Activated CD4-positive, alpha-beta T cell treated with anti-CD3 and anti-CD28 coated beads for 4 hours (primary cell): ENCODE results near the gene SYNE4.

Source experiments
- DNase-seq, 2 donors: peaks; one replicate each; pipeline ENCODE4 v3.0.0-alpha.2; 2020

SYNE4 gene

DNA sequence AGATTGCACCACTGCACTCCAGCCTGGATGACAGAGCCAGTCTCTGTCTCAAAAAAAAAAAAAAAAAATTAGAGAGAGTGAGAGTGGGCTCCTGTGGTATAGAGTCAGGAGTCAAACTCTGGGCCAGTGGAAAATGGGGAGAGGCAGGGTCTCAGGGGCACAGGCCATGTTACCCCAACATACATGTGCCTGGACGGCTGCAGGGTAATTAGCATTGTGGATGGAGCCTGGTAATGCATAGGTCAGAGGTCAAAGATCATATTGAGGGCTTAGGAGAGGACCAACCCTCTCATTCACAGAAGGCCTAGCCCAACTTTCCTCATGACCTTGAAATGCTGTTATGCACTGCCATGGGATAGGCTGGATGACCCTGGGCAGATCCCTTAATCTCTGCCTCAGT is 16.9 kb upstream of the SYNE4 start:
- no peak for DNase-seq

GRCh38 chr19:36023432-36023831 is 14.8 kb upstream of the SYNE4 start:
- DNase-seq = no peak

GRCh38 chr19:36019061-36019670 is 10.6 kb upstream of the SYNE4 start:
- no peak for DNase-seq

DNA sequence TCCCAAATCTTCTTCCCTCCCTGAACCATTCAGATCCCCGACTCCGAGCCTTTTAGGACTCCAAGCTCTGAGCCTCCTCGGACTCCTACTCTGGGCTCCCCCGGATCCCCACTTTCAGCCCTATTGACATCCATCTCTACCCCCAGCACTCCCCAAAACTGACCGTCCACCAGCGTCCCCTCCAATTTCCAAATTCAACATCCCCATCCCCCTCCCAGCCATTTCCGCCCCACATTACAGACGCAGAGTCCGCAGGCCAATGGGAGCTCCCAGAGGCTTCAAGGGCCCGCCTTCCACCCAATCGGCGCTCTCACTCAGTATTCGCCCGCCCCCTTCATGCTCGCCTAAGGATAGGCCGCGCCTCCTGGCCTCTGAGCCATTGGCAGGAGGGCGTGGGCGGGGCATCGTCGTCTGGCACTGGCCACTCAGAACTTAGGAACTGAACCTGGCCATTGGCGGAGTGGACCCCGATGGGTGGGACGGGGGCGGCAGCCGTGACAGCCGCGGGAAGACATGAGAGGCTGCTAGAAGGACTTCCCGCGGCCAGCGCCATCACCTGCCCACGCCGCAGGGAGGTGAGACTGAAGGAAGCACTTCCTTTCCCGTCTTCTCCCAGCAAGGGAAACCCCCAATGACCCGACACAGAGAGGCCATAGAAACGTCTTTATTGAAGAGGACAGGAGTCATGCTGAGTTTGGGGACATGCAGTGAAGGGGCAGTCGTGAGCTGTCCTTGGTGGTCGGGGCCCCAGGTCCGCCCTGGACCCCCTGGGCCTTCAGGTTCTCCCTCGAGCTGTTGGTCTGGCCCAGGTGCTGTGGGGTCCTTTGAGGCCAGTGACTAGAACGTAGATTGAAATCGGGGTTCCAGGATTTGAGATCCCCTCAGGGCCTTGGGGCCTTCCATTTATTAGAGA is 5.7 kb upstream of the SYNE4 start, which contains the start of gene ALKBH6:
TSS of gene ALKBH6 (minus strand) at position 202 of the 913 bp plus-strand sequence. CDS start 816 bp downstream, outside the sequence.
- DNase-seq = peak; percentile 99 to 100

DNA sequence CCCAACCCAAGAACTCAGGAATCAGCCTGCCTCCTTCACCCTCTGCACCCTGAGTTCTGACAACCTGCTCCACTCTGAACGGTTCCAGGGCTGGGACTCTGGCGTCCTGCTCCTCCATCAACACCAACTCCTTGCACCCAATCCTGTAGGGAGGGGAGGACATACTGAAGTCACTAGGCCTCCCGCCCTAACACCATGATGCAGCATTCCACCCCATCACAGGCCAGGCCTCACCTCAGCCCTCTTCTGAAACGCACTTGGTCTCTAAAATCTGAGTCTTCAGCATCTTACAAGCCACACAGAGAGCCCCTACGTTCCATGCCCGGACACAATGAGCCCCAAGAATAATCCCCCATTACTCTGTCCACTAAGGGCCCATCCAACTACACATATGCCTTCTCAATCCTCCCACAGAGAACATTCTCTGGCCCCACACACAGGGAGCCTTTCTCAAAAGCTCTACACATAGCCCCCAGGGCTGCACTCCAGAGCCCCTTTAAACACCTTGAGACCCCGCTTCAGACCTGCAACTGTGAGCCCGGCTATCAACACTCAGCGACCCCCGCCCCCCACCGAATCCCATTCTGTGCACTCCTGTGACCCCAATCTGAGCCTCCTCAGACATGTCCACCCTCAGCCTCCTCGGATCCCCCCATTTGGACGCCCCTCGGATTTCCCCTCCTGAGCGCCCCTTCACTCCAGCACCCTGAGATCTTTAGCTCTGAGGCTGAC is 4.8 kb upstream of the SYNE4 start:
- no peak for DNase-seq

- no peak for DNase-seq
These were observed 1.8 kb upstream of the SYNE4 start for GRCh38 chr19:36010402-36010801.

DNA sequence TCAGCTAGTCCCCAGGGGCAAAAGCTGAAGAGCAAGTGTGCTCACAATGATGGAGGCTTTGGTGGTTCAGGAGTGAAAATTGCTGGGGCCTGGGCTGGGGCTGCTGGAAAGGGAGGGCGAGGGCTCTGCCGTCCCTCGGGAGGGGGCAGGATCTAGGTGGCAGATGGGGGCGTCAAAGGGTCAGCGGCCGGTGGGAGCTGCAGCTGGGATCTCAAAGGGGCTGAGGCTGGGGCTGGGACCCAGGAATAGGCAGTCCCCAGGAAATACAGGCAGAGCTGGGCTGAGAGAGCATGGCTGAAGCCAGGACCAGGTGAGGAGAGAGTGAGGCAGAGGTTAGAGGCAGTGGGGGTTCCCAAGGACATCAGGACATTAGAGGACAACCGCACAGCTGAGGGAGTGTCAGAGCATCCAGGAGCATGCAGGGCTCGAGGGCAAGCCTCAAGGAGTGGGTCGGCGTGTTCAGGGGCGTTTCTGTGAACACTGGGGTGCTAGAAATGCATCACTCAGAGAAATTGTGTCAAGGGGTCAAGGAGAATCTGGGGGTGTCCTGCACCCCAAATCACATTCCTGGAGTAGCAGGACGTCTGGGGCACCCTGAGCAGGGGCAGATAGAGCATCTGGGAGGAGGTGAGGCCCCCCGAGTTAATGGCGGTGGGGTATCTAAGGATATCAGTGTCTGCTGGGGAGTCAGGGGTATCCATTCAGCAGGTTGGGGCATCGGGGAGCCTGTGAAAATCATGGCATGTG is 1.2 kb upstream of the SYNE4 start:
- DNase-seq = no peak

DNA sequence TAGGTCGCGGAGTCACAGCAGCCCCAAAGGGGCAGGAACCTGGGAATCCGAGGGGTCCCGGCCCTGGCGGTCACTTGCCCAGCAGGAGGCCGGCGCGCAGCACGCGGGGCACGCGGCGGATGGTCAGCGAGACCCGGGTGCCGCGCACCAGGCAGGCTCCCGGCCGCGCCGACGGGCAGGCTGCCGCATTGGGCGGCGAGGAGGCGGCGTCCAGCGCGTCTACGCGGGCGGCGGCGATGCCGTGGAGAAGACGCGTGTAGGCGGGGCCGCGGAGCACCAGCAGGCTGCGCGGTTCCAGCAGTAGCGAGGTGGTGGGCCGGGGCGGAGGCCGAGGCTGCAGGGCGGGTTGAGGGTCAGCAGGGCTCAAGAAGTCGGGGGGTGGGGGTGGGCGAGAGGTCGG is 607 bp upstream of the SYNE4 start:
- DNase-seq = peak; percentile 29 to 40

DNA sequence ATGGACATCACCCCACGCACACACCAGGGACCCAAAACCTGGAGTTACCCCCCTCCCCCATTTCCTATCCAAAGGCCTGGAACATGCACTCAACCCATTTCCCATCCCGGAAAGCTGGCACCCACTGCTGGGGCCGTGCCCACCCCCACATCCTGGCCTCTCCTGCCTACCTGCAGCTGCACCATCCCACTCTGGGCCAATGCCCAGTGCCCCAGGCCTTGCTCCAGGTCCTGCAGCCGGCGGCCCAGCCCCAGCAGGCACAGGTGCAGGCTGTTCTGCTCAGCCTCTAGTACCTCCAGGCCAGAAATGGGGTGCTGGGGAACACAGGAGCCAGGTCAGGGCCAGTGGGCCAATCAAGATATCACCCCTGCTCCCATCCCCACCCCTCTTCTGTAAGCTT is 1.7 kb downstream of the SYNE4 start:
- DNase-seq = no peak

DNA sequence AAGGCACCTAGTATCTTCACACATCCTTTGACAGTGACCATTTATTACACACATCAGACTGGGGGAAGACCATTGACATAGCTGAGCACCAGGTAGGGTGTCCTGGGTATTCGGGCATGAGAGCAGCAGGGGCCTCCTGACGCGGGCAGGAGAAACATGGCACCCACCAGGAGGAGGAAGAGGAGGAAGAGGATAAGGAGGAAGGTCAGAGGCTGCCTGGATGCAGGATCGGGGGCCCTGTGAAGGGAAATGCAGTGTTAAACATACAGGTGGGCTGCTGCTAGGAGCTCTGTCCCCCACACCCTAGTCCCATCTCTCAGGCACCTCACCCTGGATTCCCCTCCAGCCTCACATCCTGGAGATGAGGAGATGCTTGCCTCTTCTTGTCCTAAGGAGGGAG is 5.3 kb downstream of the SYNE4 start:
- no peak for DNase-seq

DNA sequence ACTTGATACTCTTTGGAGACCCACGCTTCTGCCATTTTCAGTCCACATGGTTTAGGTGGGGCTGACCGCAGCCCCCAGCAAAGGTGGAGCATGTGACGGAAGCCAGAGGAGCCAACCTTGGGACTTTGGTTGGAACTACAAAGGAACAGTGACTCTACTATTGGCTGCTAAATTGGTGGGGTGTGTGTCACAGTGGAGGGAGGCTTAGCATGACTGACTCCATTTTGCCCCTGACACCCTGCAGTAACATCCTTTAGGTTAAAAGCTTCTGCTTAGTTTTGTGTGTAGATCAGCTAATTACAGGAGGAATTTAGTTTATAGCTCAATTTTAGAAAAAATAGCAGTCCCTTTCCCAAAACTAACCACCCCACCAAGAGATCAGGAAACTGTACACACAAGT is 7.0 kb downstream of the SYNE4 start:
- no peak for DNase-seq

DNA sequence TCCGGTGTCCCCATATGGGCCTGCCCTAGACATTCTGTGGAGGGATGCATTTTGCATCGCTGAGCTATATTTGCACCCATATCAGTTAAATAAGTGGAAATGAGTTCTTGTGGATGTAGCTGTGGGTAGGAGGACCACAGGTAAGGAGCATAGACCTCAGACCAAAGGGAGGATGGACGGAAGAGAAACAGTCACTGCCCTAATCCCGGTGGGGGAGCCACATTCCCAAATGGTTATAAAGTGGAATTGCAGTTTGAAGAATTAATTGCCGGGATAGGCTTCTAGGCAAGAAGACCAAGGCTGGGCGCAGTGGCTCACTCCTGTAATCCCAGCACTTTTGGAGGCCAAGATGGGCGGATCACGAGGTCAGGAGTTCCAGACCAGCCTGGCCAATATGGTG is 11.8 kb downstream of the SYNE4 start:
- no peak for DNase-seq

GRCh38 chr19:35995048-35995993 is 13.3 kb downstream of the SYNE4 start, which contains the start of gene SDHAF1:
TSS of gene SDHAF1 (plus strand) at chr19:35995188. CDS start at chr19:35995275, 87 bp downstream.
- peak; percentile 93 for DNase-seq

- no peak for DNase-seq
These were observed 14.6 kb downstream of the SYNE4 start for GRCh38 chr19:35993923-35994598.

- no peak for DNase-seq
These were observed 15.5 kb downstream of the SYNE4 start for GRCh38 chr19:35992907-35993765.

GRCh38 chr19:35991731-35992450 is 16.7 kb downstream of the SYNE4 start:
- no peak for DNase-seq

- no peak for DNase-seq
These were observed 17.6 kb downstream of the SYNE4 start for GRCh38 chr19:35990771-35991730.

- no peak for DNase-seq
These were observed 18.5 kb downstream of the SYNE4 start for GRCh38 chr19:35990156-35990555.
